Measurements from ENCODE around the gene CDK11A.
"Not testable (repeated sequence)": the region's sequence is repeated elsewhere in the genome, so short reads cannot be mapped to it uniquely, and the experiment has no call there.

- TF ChIP-seq CTCF (IDR thresholded peaks at IDR 0.05); POLR2AphosphoS2 (conservative IDR thresholded peaks at IDR 0.05; ENCODE audit: low read length); POLR2A (IDR thresholded peaks at IDR 0.05; ENCODE audit: low read length); FOSL2 (IDR thresholded peaks at IDR 0.05); FOSL2 (CRISPR knock-in tag; IDR thresholded peaks at IDR 0.05); EP300 (IDR thresholded peaks at IDR 0.05); ATOH8 (CRISPR knock-in tag; IDR thresholded peaks at IDR 0.05; ENCODE audit: low read depth); CHD4 (IDR thresholded peaks at IDR 0.05; ENCODE audit: borderline replicate concordance); NR3C1 (IDR thresholded peaks at IDR 0.05); TFCP2L1 (CRISPR knock-in tag; IDR thresholded peaks at IDR 0.05); HOXB13 (CRISPR knock-in tag; IDR thresholded peaks at IDR 0.05; ENCODE audit: low read depth); RAD21 (conservative IDR thresholded peaks at IDR 0.05 in 1 of 2, IDR thresholded peaks at IDR 0.05 in 1 of 2): not testable (repeated sequence)
These were observed 25.1 kb downstream of the CDK11A start for GRCh38 chr1:1699061-1699460.

Data from A549 (cell line).